Esophagus muscularis mucosa (tissue), 4 donors: ENCODE data around the gene SUCNR1. TPM values are rescaled to one million over a fixed set of nuclear protein-coding genes. Genes with fewer than 3 reads are reported as not detected.

ENCODE experiments used
- DNase-seq: peaks from one replicate; pipeline ENCODE4 v3.0.0-alpha.2; 2017; ENCODE audit errors: extremely low spot score
- H3K27ac ChIP-seq, 4 donors: fragments of 200-600 bp; sonication (generic); replicated peaks in 1 of 4; 1 replicate in 3 of 4; 2 replicates in 1 of 4; pipeline ENCODE4 v1.5.1; 2016 to 2019; ENCODE audit warnings: mild to moderate bottlenecking in 1 of 4
- H3K27me3 ChIP-seq, 4 donors: fragments of 200-600 bp; sonication (generic); one replicate each; pipeline versions ENCODE4 v1.5.1 to v1.6.0; 2016 to 2019
- H3K36me3 ChIP-seq, 4 donors: fragments of 200-600 bp; sonication (generic); one replicate each; pipeline ENCODE4 v1.5.1; 2016 to 2019
- H3K4me1 ChIP-seq, 4 donors: fragments of 200-600 bp; sonication (generic); one replicate each; pipeline ENCODE4 v1.5.1; 2016 to 2019
- H3K4me3 ChIP-seq, 4 donors: fragments of 200-600 bp; sonication (generic); 1 replicate in 2 of 4; 2 replicates in 2 of 4; pipeline ENCODE4 v1.5.1; 2016 to 2019; ENCODE audit warnings: mild to moderate bottlenecking in 4 of 4, moderate library complexity in 1 of 4
- H3K9me3 ChIP-seq, 4 donors: fragments of 200-600 bp; sonication (generic); 1 replicate in 3 of 4; 2 replicates in 1 of 4; pipeline ENCODE4 v1.5.1; 2016 to 2019
- CTCF ChIP-seq, 3 experiments: fragments of 200-600 bp in 2 of 3; fragments of 450-650 bp in 1 of 3; sonication (generic) in 2 of 3; IDR thresholded peaks; one replicate each; pipeline ENCODE4 v1.5.1; 2017 to 2019; ENCODE audit warnings: antibody characterized with exemption in 3 of 3, mild to moderate bottlenecking in 2 of 3, moderate library complexity in 1 of 3
- EP300 ChIP-seq: sonication (generic); formaldehyde crosslinking; IDR thresholded peaks from one replicate; pipeline ENCODE4 v1.6.1; 2017; ENCODE audit warnings: antibody characterized with exemption
- POLR2A ChIP-seq: fragments of 450-650 bp; IDR thresholded peaks from one replicate; pipeline ENCODE4 v1.6.1; 2017; ENCODE audit warnings: antibody characterized with exemption, moderate library complexity, mild to moderate bottlenecking, low read depth
- POLR2AphosphoS5 ChIP-seq, 2 donors: sonication (generic); formaldehyde crosslinking; IDR thresholded peaks; one replicate each; pipeline ENCODE4 v1.6.1; 2017; ENCODE audit warnings: antibody characterized with exemption in 2 of 2
- WGBS: methylation state at CpG from one replicate; pipeline ENCODE4 v1.1.5; 2018; 5-methylcytosine and 5-hydroxymethylcytosine counted together
- intact Hi-C: fragments of 100-400 bp; cut with DNase I; formaldehyde crosslinking; loops from one replicate; pipeline ENCODE4 v1.15.1; 2023
- total RNA-seq, 4 donors: library from RNA; depleted of rRNA; stranded (reverse); fragments of >200 nt; gene quantifications; one replicate each; pipeline versions ENCODE4 v1.1.0 to v1.2.1, GENCODE V29; 2016

SUCNR1 gene
- total RNA-seq, 4 donors from 2014 or later = under 0.01 to 0.33 (median 0.15) TPM

GRCh38 chr3:151864423-151865101 is 8.9 kb upstream of the SUCNR1 start:
- intact Hi-C loops = no loop called here
- WGBS = 56% methylated on average over 4 of the region's 4 CpGs
- H3K36me3 ChIP-seq = no peaks in the 10 kb centered on the region
- no peaks in the 10 kb centered on the region for H3K27me3 ChIP-seq
- H3K27ac ChIP-seq = no peak overlapping the region
- H3K4me3 ChIP-seq = no peak overlapping the region
- no peaks in the 10 kb centered on the region for H3K9me3 ChIP-seq
- DNase-seq = no peak
- TF ChIP-seq CTCF (IDR thresholded peaks at IDR 0.05) (no peak), POLR2A (no peak), POLR2AphosphoS5 (IDR thresholded peaks at IDR 0.05) (no peak), EP300 (no peak)
- peaks cover 0 to 15% (median 0%) of the 10 kb centered on the region in 4 donors for H3K4me1 ChIP-seq

GRCh38 chr3:151866711-151867410 is 6.6 kb upstream of the SUCNR1 start:
- TF ChIP-seq POLR2A (no peak), POLR2AphosphoS5 (IDR thresholded peaks at IDR 0.05) (no peak), CTCF (IDR thresholded peaks at IDR 0.05) (no peak)
- intact Hi-C loops = no loop called here
- no peak overlapping the region for H3K27ac ChIP-seq
- H3K4me3 ChIP-seq = no peak overlapping the region
- WGBS = 68% methylated on average over 4 of the region's 4 CpGs
- no peaks in the 10 kb centered on the region for H3K36me3 ChIP-seq
- DNase-seq = no peak
- H3K9me3 ChIP-seq = no peaks in the 10 kb centered on the region
- peaks cover 0 to 7% (median 0%) of the 10 kb centered on the region in 4 donors for H3K4me1 ChIP-seq
- H3K27me3 ChIP-seq = no peaks in the 10 kb centered on the region

- Histone ChIP-seq H3K4me3 (no peak overlapping the region), H3K4me1 (peaks cover 0 to 7% (median 0%) of the 10 kb centered on the region in 4 donors), H3K9me3 (no peaks in the 10 kb centered on the region), H3K27me3 (no peaks in the 10 kb centered on the region), H3K36me3 (no peaks in the 10 kb centered on the region), H3K27ac (no peak overlapping the region)
- WGBS = 95% methylated on average over 1 of the region's 1 CpG
- TF ChIP-seq POLR2AphosphoS5 (IDR thresholded peaks at IDR 0.05) (no peak), EP300 (no peak), POLR2A (no peak)
- intact Hi-C loops = no loop called here
- DNase-seq = no peak
Measured at GRCh38 chr3:151867666-151868065, 5.8 kb upstream of the SUCNR1 start.

GRCh38 chr3:151869181-151869580 is 4.3 kb upstream of the SUCNR1 start:
- Histone ChIP-seq H3K36me3 (no peaks in the 10 kb centered on the region), H3K4me1 (peaks cover 0 to 7% (median 0%) of the 10 kb centered on the region in 4 donors)
- 46% methylated on average over 3 of the region's 3 CpGs for WGBS

More at GRCh38 chr3:151869181-151869580, 4.3 kb upstream of the SUCNR1 start:
- H3K4me3 ChIP-seq = no peak overlapping the region
- DNase-seq = no peak
- intact Hi-C loops = no loop called here
- no peaks in the 10 kb centered on the region for H3K27me3 ChIP-seq
- H3K27ac ChIP-seq = no peak overlapping the region
- H3K9me3 ChIP-seq = no peaks in the 10 kb centered on the region
- TF ChIP-seq POLR2AphosphoS5 (IDR thresholded peaks at IDR 0.05) (no peak), EP300 (no peak), CTCF (IDR thresholded peaks at IDR 0.05) (no peak), POLR2A (no peak)
